ENCODE data around the gene FAM13C.

Gene FAM13C

GRCh38 chr10:59362959-59363381 is 621 bp upstream of the FAM13C start:
- DNase-seq (ENCODE audit: low read depth in 1 of 2, low spot score in 1 of 2), result no peak

GRCh38 chr10:59361663-59362143 is 646 bp downstream of the FAM13C start:
- DNase-seq (ENCODE audit: low read depth in 1 of 2, low spot score in 1 of 2), result no peak

DNA sequence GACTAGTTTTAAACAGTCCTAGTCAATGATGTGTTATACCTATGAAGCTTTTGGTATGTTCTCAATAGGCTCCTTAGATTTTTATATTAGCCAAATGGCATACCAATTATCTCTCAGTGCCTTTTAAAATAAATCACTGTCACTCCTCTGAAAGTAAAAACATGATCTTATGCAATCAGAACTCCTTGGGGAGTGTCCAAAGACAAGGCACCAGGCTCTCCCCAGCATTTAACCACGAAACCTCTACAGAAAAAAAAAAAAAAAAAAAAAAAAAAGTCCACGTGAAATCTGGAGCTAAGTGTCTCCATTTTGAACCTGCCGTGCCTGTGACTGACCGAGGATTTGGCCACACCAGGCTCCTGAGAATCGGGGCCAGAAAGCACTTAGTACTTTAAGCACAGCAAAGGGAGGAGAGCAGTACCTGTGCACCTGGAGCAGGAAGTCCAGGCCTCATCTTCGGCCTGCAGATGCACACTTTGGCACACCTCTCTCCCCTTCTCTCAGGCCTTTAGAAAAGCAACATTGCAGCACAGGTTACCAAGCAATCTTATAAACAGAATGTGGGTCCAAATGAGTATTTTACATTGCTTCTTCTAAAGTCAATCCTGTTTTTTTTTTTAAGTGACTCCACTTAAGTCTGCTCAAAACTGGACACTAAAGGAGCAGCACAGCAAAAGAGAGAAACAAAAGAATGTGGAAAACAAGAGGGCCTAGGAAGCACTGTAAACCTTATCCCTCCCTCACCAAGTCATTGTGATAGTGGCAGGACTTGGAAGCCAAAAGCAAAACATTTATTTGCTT is 1.5 kb downstream of the FAM13C start:
- DNase-seq (ENCODE audit: low read depth in 1 of 2, low spot score in 1 of 2), result no peak

DNA sequence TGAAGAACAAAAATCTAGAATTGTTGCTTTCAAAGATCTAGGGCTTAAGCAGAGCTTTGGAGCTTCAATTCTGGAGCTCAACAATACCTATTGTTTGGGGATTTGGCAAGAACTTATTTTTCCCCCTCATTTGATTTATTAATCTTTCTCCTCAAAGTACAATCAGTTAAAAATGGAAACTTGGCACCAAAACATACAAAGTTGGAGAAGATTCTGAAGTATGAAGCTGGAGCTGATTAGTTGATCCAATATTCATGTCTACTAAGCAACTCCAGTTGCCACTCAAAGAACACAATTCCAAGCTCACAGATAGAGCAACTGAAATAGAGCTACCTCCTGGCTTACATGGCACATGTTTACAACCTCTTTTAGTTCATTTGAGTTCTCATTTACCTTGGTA is 3.8 kb downstream of the FAM13C start:
- DNase-seq (ENCODE audit: low read depth in 1 of 2, low spot score in 1 of 2), result no peak

DNA sequence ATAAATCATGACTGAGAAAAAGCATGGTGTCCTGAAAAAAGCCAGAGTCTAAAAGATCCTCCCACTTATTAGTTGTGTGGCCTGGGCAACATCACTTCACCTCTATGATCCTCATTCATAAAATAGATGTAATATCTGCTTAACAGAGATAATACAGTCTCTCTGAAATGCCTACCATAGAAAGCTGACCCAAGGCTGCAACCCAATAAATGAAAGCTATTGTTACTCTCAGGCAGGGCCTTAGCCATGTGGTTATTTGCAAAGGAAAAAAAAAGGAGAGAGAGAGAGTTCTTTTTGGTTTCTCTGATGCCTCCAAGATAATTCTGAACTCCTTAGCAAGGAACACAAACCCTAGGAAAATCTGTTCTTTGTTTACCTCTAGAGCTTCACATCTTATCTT is 7.9 kb downstream of the FAM13C start:
- DNase-seq (ENCODE audit: low read depth in 1 of 2, low spot score in 1 of 2), result no peak

- DNase-seq (ENCODE audit: low read depth in 1 of 2, low spot score in 1 of 2), result no peak
Observed at GRCh38 chr10:59350558-59350957, 11.8 kb downstream of the FAM13C start.

DNA sequence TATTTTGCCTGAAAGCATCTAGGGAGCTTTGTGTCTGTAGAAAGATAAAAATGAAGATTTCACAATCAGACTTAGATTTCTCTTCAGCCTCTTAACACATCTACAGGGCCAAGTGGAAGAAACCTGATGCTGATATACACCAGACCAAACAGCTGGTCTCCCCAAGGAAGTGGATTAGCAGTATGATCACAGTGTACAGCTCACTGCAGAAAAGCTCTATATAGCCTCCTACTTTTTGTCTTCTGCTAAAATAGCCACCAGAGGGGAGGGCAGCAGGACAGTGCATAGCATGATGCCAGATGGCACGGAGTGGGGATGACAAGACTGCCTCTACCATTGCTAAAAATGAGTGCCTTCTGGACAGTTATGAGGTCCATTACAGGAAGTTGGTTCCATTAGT is 16.0 kb downstream of the FAM13C start:
- DNase-seq (ENCODE audit: low read depth in 1 of 2, low spot score in 1 of 2), result no peak

DNA sequence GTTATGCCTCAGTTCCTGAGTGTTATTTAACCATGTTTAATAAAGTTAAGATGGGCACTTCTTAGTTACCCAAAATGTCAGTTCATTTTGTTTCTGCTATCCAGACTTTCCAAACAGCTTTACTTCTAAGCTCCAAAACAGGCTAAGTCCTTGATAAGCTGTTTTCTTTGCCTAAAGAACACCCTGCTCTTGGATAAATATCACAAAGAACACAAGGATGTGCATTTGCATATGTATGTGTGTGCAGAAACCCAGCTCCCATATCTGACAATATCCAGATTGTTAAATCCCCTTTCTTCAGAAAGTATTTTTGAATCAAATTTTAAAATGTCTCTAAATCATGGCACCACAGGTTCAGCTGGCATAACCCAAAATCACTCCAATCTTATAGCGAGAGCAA is 19.6 kb downstream of the FAM13C start:
- no peak for DNase-seq (ENCODE audit: low read depth in 1 of 2, low spot score in 1 of 2)

DNA sequence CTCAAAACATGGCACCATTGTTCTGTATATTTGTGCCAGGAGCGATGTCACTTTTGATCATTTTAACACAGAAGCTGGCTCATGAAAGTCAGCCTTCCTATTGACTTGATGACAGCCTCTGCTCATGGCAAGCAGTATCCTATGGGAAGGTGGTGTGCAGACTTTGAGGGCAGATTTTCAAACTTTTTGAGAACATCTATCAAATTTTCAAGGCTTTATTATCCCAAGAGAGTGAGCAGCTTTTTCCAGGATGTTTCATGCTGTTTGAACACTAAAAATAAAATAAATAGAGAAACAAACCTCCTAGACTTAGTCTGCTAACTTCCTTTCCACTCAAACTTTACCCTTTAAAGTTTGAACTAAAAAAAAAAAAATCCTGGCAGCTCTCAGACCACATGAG is 20.3 kb downstream of the FAM13C start:
- no peak for DNase-seq (ENCODE audit: low read depth in 1 of 2, low spot score in 1 of 2)

- DNase-seq (ENCODE audit: low read depth in 1 of 2, low spot score in 1 of 2), result no peak
Observed at GRCh38 chr10:59340285-59340684, 22.1 kb downstream of the FAM13C start.

DNA sequence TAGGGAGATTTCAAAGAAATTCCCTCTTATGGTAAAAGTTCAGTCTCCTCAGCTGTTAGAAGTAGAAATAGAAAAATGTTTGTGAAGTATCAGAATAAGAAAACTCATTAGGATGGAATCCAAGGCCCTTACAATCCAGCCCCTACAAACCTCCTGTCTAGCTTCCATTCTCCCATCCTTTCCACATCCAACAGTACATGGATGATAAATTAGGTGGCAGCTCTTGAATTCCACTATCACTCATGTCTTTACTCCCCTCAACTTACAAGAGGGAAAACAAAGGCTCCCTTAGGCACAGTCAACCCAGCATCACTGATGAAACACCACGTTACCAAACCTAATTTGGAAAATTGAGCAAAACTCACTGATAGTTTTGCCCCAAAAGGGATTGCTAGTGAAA is 23.0 kb downstream of the FAM13C start:
- DNase-seq (ENCODE audit: low read depth in 1 of 2, low spot score in 1 of 2), result no peak

DNA sequence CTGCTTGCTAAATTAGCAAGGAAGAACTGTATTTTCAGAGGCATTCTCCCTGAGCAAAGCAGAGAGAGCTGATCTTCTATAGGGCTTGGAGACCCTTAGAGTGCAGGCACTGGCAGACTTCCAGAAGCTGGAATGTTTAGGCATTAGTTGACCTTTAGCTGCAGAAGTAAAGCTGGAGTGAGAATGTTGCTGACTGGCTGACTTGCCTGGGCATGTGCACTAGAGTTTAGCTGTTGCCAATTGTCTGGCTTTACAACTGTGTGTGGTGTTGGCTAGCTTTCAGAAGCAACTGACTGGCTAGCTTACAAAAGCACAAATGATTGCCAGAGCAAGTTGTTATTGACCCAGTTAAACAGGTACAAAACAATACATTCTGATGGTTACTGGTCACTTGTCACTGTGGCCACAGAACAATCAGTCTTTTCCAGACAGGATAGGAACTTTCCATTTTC is 25.1 kb downstream of the FAM13C start:
- no peak for DNase-seq (ENCODE audit: low read depth in 1 of 2, low spot score in 1 of 2)

DNA sequence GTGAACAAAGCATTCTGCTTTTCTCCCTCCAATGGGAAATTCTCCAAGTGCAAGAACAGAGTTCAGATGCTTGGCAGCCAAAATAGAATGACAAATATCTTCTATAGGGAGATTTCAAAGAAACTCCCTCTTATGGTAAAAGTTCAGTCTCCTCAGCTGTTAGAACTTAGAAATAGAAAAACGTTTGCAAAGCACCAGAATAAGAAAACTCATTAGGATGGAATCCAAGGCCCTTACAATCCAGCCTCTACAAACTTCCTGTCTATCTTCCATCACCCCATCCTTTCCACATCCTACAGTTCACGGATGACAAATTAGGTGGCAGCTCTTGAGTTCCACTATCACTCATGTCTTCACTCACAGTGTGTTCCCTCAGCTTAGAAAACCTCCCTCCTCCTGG is 25.7 kb downstream of the FAM13C start:
- DNase-seq (ENCODE audit: low read depth in 1 of 2, low spot score in 1 of 2), result no peak

GRCh38 chr10:59335497-59335896 is 26.9 kb downstream of the FAM13C start:
- DNase-seq (ENCODE audit: low read depth in 1 of 2, low spot score in 1 of 2), result no peak

DNA sequence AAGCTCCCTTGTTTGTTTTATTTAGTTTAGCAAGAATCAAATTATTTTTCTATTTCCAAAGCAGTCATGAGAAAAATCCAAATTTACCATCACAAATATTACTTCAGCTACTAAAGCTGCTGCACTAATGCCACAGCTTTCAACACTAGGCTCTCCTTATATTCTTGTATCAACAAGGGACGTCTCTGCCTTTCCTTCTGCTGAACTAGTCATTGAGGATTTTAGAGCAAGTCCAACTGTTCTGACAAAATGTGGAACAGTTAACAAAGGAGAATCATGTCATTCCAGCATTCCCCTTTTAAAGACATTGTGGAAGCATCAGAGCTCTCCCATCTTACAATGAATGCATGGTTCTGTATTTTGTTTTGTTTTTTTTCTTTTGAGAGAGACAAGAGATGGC is 28.6 kb downstream of the FAM13C start:
- DNase-seq (ENCODE audit: low read depth in 1 of 2, low spot score in 1 of 2), result no peak

GRCh38 chr10:59332581-59332980 is 29.8 kb downstream of the FAM13C start:
- no peak for DNase-seq (ENCODE audit: low read depth in 1 of 2, low spot score in 1 of 2)

DNA sequence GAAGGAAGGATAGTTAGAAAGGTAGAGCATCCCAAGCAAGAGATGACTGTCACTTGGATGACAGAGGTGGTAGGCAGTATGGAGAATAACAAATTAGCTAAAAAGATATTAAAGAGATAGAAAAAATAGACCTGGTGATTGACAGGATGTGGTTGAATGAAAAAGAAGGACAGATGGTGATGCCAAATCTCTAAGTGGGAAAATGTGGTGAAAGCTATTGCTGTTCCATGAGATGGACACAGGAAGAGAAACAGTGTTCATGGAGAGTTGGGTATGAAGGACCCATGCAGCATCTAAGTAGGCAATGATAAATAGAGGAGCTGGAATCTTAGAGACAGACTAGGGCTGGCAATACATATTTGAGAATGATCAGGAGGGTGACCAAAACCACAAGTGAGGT is 30.7 kb downstream of the FAM13C start:
- no peak for DNase-seq (ENCODE audit: low read depth in 1 of 2, low spot score in 1 of 2)

GRCh38 chr10:59325116-59325515 is 37.2 kb downstream of the FAM13C start:
- no peak for DNase-seq (ENCODE audit: low read depth in 1 of 2, low spot score in 1 of 2)

- no peak for DNase-seq (ENCODE audit: low read depth in 1 of 2, low spot score in 1 of 2)
Observed at GRCh38 chr10:59324597-59324996, 37.8 kb downstream of the FAM13C start.

- DNase-seq (ENCODE audit: low read depth in 1 of 2, low spot score in 1 of 2), result no peak
Observed at GRCh38 chr10:59323831-59324401, 38.4 kb downstream of the FAM13C start.

DNA sequence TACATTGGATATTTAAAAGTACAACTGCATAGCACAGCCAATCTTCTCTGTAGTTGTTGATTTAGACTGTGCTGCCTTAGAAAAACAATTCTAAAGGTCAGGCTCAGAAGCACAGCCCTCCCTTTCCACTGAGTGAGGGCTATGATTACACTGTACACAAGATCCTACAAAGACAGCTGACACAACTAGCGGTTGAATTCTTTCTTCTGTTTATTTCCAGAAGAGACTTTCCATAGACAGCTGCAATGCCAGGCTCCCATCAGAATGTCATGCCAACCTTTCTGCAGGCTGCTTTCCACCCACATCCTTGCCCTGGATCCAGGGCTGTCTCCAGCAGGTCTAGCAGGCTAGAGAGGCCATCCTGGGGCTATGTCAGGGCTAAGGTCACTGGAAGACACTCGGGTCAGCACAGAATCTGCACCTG is 39.3 kb downstream of the FAM13C start:
- no peak for DNase-seq (ENCODE audit: low read depth in 1 of 2, low spot score in 1 of 2)

GRCh38 chr10:59322131-59322530 is 40.2 kb downstream of the FAM13C start:
- no peak for DNase-seq (ENCODE audit: low read depth in 1 of 2, low spot score in 1 of 2)

DNA sequence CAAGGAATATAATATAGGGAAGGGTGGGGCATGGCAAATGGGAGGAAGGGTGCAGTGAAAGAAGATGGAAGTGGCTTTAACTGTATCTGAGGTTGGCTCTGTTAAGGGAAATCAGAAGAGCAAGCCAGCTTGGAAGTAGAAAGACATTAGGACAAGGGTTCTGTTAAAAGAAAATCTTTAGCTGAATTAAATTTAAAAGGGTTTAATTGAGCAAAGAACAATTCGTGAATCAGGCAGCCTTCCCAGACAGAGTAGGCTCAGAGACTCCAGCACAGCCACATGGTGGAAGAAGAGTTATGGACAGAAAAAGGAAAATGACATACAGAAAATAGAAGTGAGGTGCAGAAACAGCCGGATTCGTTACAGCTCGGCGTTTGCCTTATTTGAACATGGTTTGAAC is 42.0 kb downstream of the FAM13C start:
- no peak for DNase-seq (ENCODE audit: low read depth in 1 of 2, low spot score in 1 of 2)
